ENCODE results near the gene CPLX4. TPM values are rescaled to one million over a fixed set of nuclear protein-coding genes. Genes with fewer than 3 reads are reported as not detected.

Gene CPLX4
- total RNA-seq, 1 donor from 2014 or later: not detected

DNA sequence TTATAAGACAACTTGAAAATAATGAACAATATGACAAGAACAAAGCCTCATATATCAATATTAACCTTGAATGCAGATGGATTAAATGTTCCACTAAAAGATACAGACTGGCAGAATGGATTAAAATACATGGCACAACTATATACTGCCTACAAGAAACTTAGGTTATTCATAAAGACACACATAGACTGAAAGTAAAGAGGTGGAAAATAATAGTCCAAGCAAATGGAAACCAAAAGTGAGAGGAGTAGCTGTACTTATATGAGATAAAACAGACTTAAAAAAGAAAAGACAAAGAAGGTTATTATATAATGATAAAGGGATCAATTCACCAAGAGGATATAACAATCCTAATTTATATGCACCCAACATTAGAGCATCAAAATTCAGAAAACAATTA, 22.4 kb upstream of the CPLX4 start:
- no peak for DNase-seq (ENCODE audit: low spot score)
- peaks cover 60% of the 10 kb centered on the region for H3K4me1 Mint-ChIP-seq (ENCODE audit: low read depth)
- no peaks in the 10 kb centered on the region for H3K27me3 Mint-ChIP-seq (ENCODE audit: insufficient read depth)
- H3K27ac Mint-ChIP-seq: peak overlapping the region; percentile 80
- peak overlapping the region; percentile 56 for H3K4me3 Mint-ChIP-seq
- peaks cover 81% of the 10 kb centered on the region for H3K36me3 Mint-ChIP-seq (ENCODE audit: low read depth)
- peaks cover 27% of the 10 kb centered on the region for H3K9me3 Mint-ChIP-seq
- intact Hi-C loops (cut with micrococcal nuclease): loop anchor here (1.0 kb wide), 1 partner anchor 17 kb away; no protein-coding TSS in a partner anchor

- Mint-ChIP-seq H3K9me3 (peaks cover 27% of the 10 kb centered on the region), H3K4me1 (ENCODE audit: low read depth) (peaks cover 64% of the 10 kb centered on the region), H3K36me3 (ENCODE audit: low read depth) (peaks cover 81% of the 10 kb centered on the region), H3K27ac (peak overlapping the region; percentile 80), H3K4me3 (no peak overlapping the region), H3K27me3 (ENCODE audit: insufficient read depth) (no peaks in the 10 kb centered on the region)
- no peak for DNase-seq (ENCODE audit: low spot score)
- intact Hi-C loops (cut with micrococcal nuclease): no loop called here
Observed at GRCh38 chr18:59340312-59340711, 21.9 kb upstream of the CPLX4 start.

DNA sequence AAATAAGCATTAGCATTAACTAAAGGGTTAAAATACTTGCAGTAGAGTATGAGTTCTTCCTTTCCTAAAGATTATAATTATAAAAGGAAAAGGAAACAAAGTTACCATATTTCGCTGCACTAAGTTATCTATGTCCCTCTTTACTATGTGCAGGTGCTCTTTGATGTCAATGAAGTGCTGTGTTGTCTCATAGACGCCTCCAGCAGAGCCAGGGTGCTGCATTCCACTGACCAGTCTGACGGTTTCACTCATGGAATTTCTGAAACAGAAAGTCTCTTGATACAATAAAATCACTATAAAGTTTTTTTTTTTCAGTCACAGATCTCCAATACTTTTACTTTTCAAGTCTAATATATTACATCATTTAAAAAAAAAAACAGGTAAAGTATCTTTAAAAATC, 14.5 kb upstream of the CPLX4 start:
- no peak for DNase-seq (ENCODE audit: low spot score)

DNA sequence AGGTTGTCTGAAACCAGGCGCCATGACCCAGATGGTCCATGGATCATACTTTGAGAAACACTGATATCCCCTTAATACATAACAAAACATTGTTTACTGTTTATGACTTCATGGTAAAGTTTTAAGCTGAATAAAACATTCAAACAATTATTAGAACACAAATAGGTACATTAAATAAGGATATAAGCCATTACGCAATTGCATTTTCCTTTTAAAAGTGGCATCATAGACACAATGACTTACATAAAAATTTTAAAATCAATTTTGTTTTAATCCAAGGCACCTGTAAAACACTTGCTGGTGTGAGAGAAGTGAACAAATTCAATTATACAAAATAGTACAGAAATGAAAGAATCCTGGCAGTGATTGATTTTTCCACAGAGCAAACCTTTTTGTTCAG, 10.2 kb upstream of the CPLX4 start:
- Mint-ChIP-seq H3K36me3 (ENCODE audit: low read depth) (peaks cover 43% of the 10 kb centered on the region), H3K4me1 (ENCODE audit: low read depth) (peaks cover 6% of the 10 kb centered on the region), H3K9me3 (no peaks in the 10 kb centered on the region), H3K4me3 (no peak overlapping the region), H3K27ac (no peak overlapping the region), H3K27me3 (ENCODE audit: insufficient read depth) (no peaks in the 10 kb centered on the region)
- DNase-seq (ENCODE audit: low spot score): no peak
- intact Hi-C loops (cut with micrococcal nuclease): no loop called here

More for the DNA sequence above, 14.5 kb upstream of the CPLX4 start:
- peaks cover 16% of the 10 kb centered on the region for H3K4me1 Mint-ChIP-seq (ENCODE audit: low read depth)
- no peaks in the 10 kb centered on the region for H3K27me3 Mint-ChIP-seq (ENCODE audit: insufficient read depth)
- H3K27ac Mint-ChIP-seq: no peak overlapping the region
- intact Hi-C loops (cut with micrococcal nuclease): no loop called here
- peaks cover 44% of the 10 kb centered on the region for H3K36me3 Mint-ChIP-seq (ENCODE audit: low read depth)
- no peak overlapping the region for H3K4me3 Mint-ChIP-seq
- H3K9me3 Mint-ChIP-seq: no peaks in the 10 kb centered on the region

DNA sequence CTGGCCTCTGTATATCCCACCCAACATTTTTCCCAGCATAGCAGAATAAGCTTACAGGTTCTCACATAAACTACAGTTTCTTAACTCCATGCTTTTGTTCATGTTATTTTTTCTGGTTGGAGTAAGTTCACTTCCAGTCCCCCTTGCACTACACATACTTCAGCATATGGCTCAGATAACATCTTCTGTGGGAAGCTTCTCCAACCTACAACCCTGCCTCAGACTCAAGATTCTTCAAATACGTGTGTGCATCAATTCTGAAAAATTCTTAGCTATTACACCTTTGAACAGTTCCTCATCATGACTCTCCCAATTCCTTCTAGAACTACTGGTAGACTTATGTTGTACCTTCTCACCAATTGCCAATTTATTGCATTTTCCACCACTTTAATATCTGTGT, 7.5 kb upstream of the CPLX4 start:
- no peaks in the 10 kb centered on the region for H3K9me3 Mint-ChIP-seq
- H3K4me1 Mint-ChIP-seq (ENCODE audit: low read depth): no peaks in the 10 kb centered on the region
- intact Hi-C loops (cut with micrococcal nuclease): no loop called here
- no peak overlapping the region for H3K4me3 Mint-ChIP-seq
- DNase-seq (ENCODE audit: low spot score): no peak
- H3K36me3 Mint-ChIP-seq (ENCODE audit: low read depth): peaks cover 33% of the 10 kb centered on the region
- no peak overlapping the region for H3K27ac Mint-ChIP-seq
- H3K27me3 Mint-ChIP-seq (ENCODE audit: insufficient read depth): no peaks in the 10 kb centered on the region

- Mint-ChIP-seq H3K4me3 (no peak overlapping the region), H3K4me1 (ENCODE audit: low read depth) (no peaks in the 10 kb centered on the region), H3K9me3 (no peaks in the 10 kb centered on the region), H3K27ac (no peak overlapping the region), H3K36me3 (ENCODE audit: low read depth) (peaks cover 33% of the 10 kb centered on the region), H3K27me3 (ENCODE audit: insufficient read depth) (peaks cover 3% of the 10 kb centered on the region)
- intact Hi-C loops (cut with micrococcal nuclease): no loop called here
- no peak for DNase-seq (ENCODE audit: low spot score)
Observed at GRCh38 chr18:59324623-59324971, 6.1 kb upstream of the CPLX4 start.

DNA sequence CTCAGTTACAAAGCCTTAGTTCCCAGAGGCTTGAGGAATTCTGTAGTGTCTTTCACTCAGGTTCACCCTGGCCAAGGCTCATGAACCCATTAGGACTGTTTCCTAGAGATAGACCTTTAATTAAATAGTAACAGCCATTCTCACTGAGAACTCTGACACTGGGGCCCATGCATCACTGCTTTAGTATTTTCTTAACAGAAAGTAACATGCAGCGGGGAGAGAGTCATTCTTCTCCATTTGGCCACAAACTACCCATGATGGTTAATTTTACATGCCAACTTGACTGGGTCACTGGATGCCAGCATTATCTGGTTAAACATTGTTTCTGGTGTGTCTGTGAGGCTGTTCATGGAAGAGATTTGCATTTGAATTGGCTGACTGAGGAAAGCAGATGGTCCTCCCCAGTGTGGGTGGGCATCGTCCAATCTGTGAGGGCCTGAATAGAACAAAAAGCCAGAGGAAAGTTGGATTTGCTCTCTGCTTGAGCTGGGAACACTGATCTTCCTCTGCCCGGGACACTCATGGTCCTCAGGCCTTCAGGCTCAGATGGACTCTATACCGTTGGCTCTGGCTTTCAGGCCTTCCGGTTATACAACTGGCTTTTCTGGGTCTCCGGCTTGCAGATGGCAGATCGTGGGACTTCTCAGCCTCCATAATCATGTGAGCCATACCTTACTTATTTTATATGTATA, 5.6 kb upstream of the CPLX4 start:
- H3K4me3 Mint-ChIP-seq: no peak overlapping the region
- peaks cover 28% of the 10 kb centered on the region for H3K36me3 Mint-ChIP-seq (ENCODE audit: low read depth)
- intact Hi-C loops (cut with micrococcal nuclease): no loop called here
- no peak overlapping the region for H3K27ac Mint-ChIP-seq
- DNase-seq (ENCODE audit: low spot score): no peak
- H3K9me3 Mint-ChIP-seq: no peaks in the 10 kb centered on the region
- peaks cover 5% of the 10 kb centered on the region for H3K27me3 Mint-ChIP-seq (ENCODE audit: insufficient read depth)
- H3K4me1 Mint-ChIP-seq (ENCODE audit: low read depth): no peaks in the 10 kb centered on the region

DNA sequence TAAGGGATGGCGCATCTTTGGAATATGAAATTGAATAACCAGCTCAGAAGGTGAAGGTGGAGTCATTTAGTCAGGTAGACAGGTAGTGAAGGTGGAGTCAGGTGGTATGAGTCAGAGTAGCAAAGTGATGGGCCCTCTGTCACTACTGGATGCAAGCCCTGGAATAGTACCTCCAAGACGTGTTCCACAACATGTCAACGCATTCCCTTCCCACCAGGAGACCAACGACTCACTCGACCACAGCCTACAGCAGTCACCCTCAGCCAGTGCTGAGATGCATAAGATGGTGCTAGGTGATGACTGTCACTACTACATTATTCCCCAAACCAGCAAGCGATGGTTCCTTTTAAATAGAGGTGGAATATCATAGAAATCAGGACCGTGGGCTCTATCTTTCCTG, 6.8 kb downstream of the CPLX4 start:
- DNase-seq (ENCODE audit: low spot score): no peak
- no peak overlapping the region for H3K27ac Mint-ChIP-seq
- peaks cover 42% of the 10 kb centered on the region for H3K27me3 Mint-ChIP-seq (ENCODE audit: insufficient read depth)
- H3K36me3 Mint-ChIP-seq (ENCODE audit: low read depth): no peaks in the 10 kb centered on the region
- H3K4me1 Mint-ChIP-seq (ENCODE audit: low read depth): no peaks in the 10 kb centered on the region
- intact Hi-C loops (cut with micrococcal nuclease): no loop called here
- no peaks in the 10 kb centered on the region for H3K9me3 Mint-ChIP-seq
- no peak overlapping the region for H3K4me3 Mint-ChIP-seq

DNA sequence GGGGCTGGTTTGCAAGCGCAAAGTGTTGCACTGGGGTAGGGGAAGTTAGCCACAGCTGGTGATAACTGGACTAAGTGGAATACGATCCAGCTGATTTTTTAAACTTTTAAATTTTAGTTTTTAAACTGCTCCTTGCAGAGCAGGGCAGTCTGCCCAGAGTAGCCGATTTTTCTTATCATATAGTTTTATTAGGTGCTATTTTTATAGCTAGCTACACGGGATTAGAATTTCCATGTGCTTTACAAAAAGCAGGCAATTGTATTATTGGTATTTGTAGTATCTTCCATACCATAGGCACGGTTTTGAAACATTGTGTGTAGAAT, 9.6 kb downstream of the CPLX4 start:
- H3K4me3 Mint-ChIP-seq: peak overlapping the region; percentile 63

DNA sequence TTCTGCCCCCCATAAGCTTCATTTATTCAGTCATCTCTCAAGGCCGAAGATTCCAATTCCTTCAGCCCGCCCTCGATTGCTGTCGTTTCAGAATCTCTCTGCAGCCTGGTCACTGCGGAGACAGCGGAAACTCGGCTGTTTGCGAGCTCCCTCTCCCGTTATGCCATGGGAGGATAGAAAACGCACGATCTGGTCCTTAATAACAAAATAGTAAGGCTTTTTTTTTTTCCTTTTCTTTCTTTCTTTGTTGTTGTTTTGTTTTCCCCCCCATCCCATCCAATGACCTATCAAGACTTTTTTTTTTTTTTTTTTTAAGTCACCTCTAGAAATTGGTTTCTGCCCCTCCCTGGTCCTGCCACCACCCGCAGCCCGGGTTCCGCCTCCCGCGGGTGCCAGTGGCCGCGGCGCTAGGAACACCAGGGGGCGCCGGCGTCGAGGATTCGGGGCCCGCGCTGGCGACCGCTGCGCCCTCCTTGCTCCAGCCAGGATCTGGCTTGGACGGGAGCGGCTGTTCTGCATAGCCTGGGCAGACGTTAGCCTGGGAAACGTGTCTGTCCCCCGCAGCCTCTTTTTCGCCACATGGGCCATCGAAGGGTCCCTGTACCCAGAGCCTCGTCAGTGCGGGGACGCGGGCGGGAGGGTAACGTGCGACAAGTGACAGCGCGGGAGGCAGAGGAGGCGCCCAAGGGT, 10.1 kb downstream of the CPLX4 start:
- Mint-ChIP-seq H3K27me3 (ENCODE audit: insufficient read depth) (peaks cover 44% of the 10 kb centered on the region), H3K36me3 (ENCODE audit: low read depth) (no peaks in the 10 kb centered on the region), H3K27ac (no peak overlapping the region), H3K4me1 (ENCODE audit: low read depth) (no peaks in the 10 kb centered on the region), H3K4me3 (peak overlapping the region; percentile 63), H3K9me3 (no peaks in the 10 kb centered on the region)
- peak; percentile 61 for DNase-seq (ENCODE audit: low spot score)
- intact Hi-C loops (cut with micrococcal nuclease): loop anchor here (1.0 to 2.0 kb wide), 4 partner anchors 50 to 224 kb away; partner anchors contain the start of gene LMAN1

More for the DNA sequence above, 9.6 kb downstream of the CPLX4 start:
- DNase-seq (ENCODE audit: low spot score): no peak
- Mint-ChIP-seq H3K27me3 (ENCODE audit: insufficient read depth) (peaks cover 44% of the 10 kb centered on the region), H3K4me1 (ENCODE audit: low read depth) (no peaks in the 10 kb centered on the region), H3K36me3 (ENCODE audit: low read depth) (no peaks in the 10 kb centered on the region), H3K27ac (no peak overlapping the region), H3K9me3 (no peaks in the 10 kb centered on the region)
- intact Hi-C loops (cut with micrococcal nuclease): loop anchor here (1.0 to 2.0 kb wide), 4 partner anchors 50 to 225 kb away; partner anchors contain the start of gene LMAN1

- H3K27ac Mint-ChIP-seq: no peak overlapping the region
- intact Hi-C loops (cut with micrococcal nuclease): no loop called here
Observed at GRCh38 chr18:59306640-59307039, 11.8 kb downstream of the CPLX4 start.

DNA sequence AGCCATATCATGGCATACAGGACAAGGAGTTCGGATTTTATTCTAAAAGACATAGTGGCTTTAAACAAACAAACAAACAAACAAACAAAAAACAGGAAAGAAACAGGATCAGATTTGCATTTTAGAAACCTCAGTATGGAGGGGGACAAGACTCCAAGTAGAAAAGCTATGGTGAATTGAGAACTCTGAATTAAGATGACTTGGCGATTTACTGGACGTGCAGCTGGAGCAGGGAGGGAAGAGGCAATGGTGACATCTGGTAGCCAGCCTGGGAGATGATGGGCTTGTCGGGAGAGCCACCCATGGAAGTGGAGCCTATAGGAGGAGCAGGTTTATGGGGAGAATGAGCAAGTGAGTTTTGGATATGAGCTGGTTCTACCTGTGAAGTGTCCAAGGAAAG, 13.2 kb downstream of the CPLX4 start:
- Mint-ChIP-seq H3K27me3 (ENCODE audit: insufficient read depth) (peaks cover 40% of the 10 kb centered on the region), H3K9me3 (no peaks in the 10 kb centered on the region), H3K27ac (no peak overlapping the region), H3K36me3 (ENCODE audit: low read depth) (no peaks in the 10 kb centered on the region), H3K4me1 (ENCODE audit: low read depth) (peaks cover 6% of the 10 kb centered on the region), H3K4me3 (no peak overlapping the region)
- no peak for DNase-seq (ENCODE audit: low spot score)
- intact Hi-C loops (cut with micrococcal nuclease): no loop called here

More at GRCh38 chr18:59306640-59307039, 11.8 kb downstream of the CPLX4 start:
- H3K4me1 Mint-ChIP-seq (ENCODE audit: low read depth): no peaks in the 10 kb centered on the region
- H3K9me3 Mint-ChIP-seq: no peaks in the 10 kb centered on the region
- H3K27me3 Mint-ChIP-seq (ENCODE audit: insufficient read depth): peaks cover 43% of the 10 kb centered on the region
- DNase-seq (ENCODE audit: low spot score): no peak
- H3K36me3 Mint-ChIP-seq (ENCODE audit: low read depth): no peaks in the 10 kb centered on the region
- no peak overlapping the region for H3K4me3 Mint-ChIP-seq

GRCh38 chr18:59303656-59304195, 14.7 kb downstream of the CPLX4 start:
- intact Hi-C loops (cut with micrococcal nuclease): no loop called here
- Mint-ChIP-seq H3K27ac (no peak overlapping the region), H3K36me3 (ENCODE audit: low read depth) (no peaks in the 10 kb centered on the region), H3K4me1 (ENCODE audit: low read depth) (peaks cover 6% of the 10 kb centered on the region), H3K4me3 (no peak overlapping the region), H3K27me3 (ENCODE audit: insufficient read depth) (peaks cover 31% of the 10 kb centered on the region), H3K9me3 (no peaks in the 10 kb centered on the region)
- DNase-seq (ENCODE audit: low spot score): no peak
